ENCODE results near the gene DHTKD1.

GRCh38 chr10:12130237-12130872, 61.6 kb downstream of the DHTKD1 start:
- TF ChIP-seq CTCF (conservative IDR thresholded peaks at IDR 0.05 in 1 of 2, IDR thresholded peaks at IDR 0.05 in 1 of 2; ENCODE audit: extremely low read depth in 1 of 2, insufficient read depth in 1 of 2, low read depth in 1 of 2, low read length in 2 of 2) (peak; percentile 54), EZH2 (IDR thresholded peaks at IDR 0.05; ENCODE audit: borderline replicate concordance, low read length) (no peak)

All from mammary epithelial cell (primary cell).